GM12864 (cell line): ENCODE results near the gene CCSER1.

Experiments
- DNase-seq: peaks from one replicate; pipeline ENCODE4 v3.0.0-alpha.2; 2011; ENCODE audit warnings: low read depth
- H3K4me3 ChIP-seq: 2 replicates; pipeline ENCODE4 v1.5.1; 2011; ENCODE audit warnings: mild to moderate bottlenecking, low read depth, low read length, control low read depth
- TF ChIP-seq, protein P1 (sequence below): IDR thresholded peaks from 2 replicates; pipeline ENCODE4 v1.5.1; 2011; ENCODE audit warnings: low read depth, mild to moderate bottlenecking, moderate library complexity, low read length, control low read depth, inconsistent platforms; ENCODE audit errors: missing control alignments

The CCSER1 gene

DNA sequence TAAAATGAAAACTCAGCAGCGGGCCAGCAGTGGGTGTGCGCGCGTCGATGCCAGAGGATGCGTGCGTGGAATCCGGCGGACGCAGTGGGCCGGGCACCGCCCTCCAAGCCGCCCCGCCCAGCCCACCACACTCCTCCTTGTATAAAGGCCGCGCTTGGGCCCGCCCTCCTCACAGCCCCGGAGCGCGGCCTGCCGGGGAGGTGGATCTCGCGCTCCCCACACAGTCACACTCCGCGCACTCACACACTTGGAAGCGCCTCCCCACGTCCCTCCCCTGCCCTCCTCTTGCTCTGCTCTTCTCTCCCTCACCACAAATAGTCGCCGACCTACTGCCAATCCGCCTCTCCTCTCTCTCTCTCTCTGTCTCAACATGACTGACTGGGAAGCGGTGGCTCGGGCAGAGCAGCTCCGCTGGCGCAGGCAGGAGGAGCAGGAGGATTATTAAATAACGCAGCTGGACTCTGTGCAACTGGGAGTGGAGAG lies at the start of gene CCSER1:
CCSER1 (plus strand) TSS at position 172 of the 483 bp plus-strand sequence.
- peak; percentile 33 for DNase-seq
- TF ChIP-seq, protein P1, sequence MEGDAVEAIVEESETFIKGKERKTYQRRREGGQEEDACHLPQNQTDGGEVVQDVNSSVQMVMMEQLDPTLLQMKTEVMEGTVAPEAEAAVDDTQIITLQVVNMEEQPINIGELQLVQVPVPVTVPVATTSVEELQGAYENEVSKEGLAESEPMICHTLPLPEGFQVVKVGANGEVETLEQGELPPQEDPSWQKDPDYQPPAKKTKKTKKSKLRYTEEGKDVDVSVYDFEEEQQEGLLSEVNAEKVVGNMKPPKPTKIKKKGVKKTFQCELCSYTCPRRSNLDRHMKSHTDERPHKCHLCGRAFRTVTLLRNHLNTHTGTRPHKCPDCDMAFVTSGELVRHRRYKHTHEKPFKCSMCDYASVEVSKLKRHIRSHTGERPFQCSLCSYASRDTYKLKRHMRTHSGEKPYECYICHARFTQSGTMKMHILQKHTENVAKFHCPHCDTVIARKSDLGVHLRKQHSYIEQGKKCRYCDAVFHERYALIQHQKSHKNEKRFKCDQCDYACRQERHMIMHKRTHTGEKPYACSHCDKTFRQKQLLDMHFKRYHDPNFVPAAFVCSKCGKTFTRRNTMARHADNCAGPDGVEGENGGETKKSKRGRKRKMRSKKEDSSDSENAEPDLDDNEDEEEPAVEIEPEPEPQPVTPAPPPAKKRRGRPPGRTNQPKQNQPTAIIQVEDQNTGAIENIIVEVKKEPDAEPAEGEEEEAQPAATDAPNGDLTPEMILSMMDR, result no peak
- peak within 1 kb of the TSS; percentile 69 for H3K4me3 ChIP-seq

DNA sequence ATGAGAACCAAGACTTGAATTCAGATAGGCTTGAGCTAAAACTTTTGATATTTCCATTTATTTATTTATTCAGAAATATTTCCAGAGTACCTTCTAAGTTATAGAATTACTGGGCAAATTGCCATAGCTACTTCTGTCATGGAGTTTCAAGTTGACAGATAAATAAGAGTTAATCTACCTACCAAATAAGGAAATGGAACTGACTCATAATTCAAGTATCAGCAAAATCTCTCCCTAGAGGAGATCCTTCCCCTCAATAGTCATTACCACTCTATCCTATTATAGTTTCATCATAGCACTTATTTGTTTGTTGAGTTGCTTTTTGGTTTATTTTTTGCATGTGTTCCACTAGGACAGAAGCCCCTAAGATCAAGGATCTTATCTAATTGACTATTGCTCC lies 48.8 kb upstream of the CCSER1 start:
- DNase-seq, result no peak
- TF ChIP-seq, protein P1, result no peak
- H3K4me3 ChIP-seq, result no peak overlapping the region

DNA sequence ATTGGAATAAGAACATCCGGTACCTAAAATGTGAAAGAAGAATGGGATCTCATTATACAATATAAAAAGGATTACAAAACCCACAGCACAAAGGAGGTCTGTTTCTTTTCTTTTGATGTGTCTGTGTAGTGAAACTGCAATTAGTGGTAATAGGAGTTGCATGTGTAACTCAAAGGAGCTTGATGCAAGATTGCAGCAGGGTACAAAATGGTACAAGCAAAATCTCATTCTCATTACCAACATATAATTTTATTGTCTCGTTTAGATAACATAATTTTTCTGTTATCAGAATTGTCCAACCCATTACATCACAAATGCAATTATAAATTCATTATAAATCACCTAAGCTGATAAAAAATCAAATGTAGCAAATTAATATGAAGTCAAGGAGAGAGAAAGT lies 47.1 kb upstream of the CCSER1 start:
- H3K4me3 ChIP-seq, result no peak overlapping the region
- no peak for DNase-seq
- TF ChIP-seq, protein P1, result no peak

DNA sequence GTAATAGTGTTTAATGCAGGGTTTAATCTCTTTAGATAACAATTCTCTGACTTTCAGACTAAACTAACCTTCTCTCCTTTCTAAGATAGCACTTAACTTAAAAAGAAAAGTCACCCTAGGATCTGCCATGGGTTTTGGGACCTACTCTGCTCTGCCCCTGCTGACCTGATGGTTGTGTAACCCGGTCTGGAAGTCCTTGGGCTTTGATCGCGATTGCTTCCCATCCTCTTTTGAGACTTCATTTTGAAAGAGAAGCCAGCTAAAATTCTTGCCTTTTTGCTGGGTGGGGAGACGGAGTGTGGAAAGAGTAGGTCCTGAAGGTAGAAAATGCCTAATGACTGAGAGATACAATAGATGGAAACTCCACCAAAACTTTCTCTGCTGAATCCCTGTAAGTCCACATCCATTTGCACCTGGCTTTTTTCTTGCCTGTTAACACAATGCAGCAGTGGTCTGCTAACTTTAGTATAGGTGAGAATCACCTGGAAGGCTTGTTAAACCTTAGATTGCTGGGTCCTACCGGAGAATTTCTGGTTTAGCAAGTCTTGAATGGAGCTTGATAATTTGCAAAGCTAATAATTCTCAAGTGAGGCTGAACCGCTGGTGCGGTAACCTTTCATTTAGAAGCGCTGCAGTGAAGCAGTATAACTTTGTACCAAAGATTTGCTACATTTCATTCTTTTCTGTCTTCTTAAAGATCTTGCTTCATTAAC lies 45.6 kb upstream of the CCSER1 start:
- DNase-seq, result no peak
- no peak overlapping the region for H3K4me3 ChIP-seq
- TF ChIP-seq, protein P1, result no peak

DNA sequence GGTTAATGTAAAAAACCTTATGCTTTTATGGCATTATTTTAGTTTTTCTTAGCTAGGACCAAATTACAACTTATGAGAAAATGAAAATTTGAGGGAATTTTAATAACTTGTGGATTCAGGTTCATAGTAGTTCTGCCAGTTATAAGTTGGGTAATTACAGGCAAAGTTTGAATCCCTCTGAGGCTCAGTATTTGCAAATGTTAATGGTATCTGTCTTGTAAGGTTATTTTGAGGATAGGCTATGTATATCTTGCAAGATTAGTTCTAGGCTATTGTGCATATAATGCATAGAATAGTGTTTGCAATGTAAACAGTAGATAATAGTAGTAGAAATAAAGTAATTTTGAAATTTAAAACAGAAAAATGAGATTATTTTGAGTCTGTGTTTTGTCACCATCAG lies 44.7 kb upstream of the CCSER1 start:
- no peak overlapping the region for H3K4me3 ChIP-seq
- no peak for DNase-seq
- TF ChIP-seq, protein P1, result no peak

DNA sequence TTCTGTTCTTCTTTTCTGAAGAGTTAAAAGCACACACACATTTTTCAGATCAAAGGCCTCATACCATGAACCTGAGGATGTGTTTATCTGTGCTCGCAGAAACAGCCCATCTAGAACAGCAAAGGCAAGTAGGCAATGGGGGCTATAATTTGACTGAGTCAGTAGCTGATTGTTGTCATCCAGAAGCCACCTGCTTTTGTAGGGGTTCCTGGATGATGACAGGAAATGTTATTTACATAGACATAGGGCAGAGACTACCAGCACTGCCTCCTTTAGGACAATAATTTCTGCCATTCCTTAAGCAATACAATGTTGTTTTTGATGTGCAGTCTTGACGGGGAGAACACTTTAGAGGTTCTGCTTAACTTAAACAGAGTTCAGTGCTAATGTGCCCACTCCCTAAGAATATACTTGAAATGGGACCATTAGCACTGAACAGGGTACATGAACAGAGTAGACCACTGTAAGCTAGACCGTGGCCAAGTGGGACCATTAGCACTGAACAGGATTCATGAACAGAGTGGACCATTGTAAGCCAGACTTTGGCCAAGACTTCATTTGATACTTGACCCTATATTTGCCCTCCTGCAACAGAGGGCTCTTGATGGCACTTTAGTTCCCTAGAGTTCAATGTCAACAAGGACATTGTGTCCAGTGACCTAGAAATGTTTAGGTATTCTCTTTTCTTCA lies 42.8 kb upstream of the CCSER1 start:
- no peak overlapping the region for H3K4me3 ChIP-seq
- DNase-seq, result no peak
- TF ChIP-seq, protein P1, result no peak

DNA sequence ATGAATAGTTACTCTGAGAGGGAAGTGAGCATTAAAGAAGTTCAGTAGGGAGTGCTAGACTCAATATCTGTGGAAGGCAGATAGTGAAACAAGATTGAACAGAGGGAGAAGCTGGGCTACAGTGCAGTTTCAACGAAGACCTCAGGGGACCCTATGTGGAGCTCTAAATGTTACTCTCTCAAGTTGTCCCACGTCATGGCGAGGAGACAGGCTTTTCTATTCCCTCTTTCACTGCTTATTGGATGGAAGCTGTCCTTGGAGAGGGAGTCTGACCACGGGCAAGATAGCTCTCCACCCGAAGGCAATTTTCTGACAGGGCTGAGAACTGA lies 42.3 kb upstream of the CCSER1 start:
- TF ChIP-seq, protein P1, result peak; percentile 5
- H3K4me3 ChIP-seq, result no peak overlapping the region
- no peak for DNase-seq
